ENCODE data around the gene RBBP7. TPM values are rescaled to one million over a fixed set of nuclear protein-coding genes. Genes with fewer than 3 reads are reported as not detected.
A peak's percentile ranks its signal among the peaks of the same experiment; 100 is the strongest.

The RBBP7 gene
- total and polyA plus RNA-seq, 2 donors (not counting 3 experiments of a cell fraction or from before 2014, with no cell fraction given), result 81.5 to 130 TPM

GRCh38 chrX:16843208-16843909 is 26.8 kb downstream of the RBBP7 start:
- peak; percentile 15 for TF ChIP-seq GATA2 (IDR thresholded peaks at IDR 0.05; ENCODE audit: insufficient read depth, insufficient read length, low read depth, low read length)
- no peak for TF ChIP-seq MYC (IDR thresholded peaks at IDR 0.05; ENCODE audit: low read depth, low read length)
- TF ChIP-seq EZH2 (IDR thresholded peaks at IDR 0.05; ENCODE audit: borderline replicate concordance, low read depth, low read length, severe bottlenecking), result no peak
- TF ChIP-seq MAX (IDR thresholded peaks at IDR 0.05; ENCODE audit: insufficient read depth, insufficient read length), result no peak
- no peak for TF ChIP-seq FOS (IDR thresholded peaks at IDR 0.05; ENCODE audit: borderline replicate concordance, insufficient read depth, low read length)
- TF ChIP-seq POLR2AphosphoS5 (IDR thresholded peaks at IDR 0.05; ENCODE audit: insufficient read depth, low read depth, low read length), result no peak
- no peak overlapping the region for H3K4me3 ChIP-seq (replicated peaks in 1 of 3; ENCODE audit: insufficient read depth in 1 of 3, low read depth in 1 of 3, low read length in 3 of 3)
- DNase-seq (ENCODE audit: low read depth, low spot score) (no peak), FAIRE-seq (peak; percentile 44)
- peaks cover 11% of the 10 kb centered on the region for H3K4me1 ChIP-seq (ENCODE audit: control insufficient read depth, extremely low read depth, insufficient read depth, low read length)
- intact Hi-C loops (cut with micrococcal nuclease) (no loop called here), dilution Hi-C loops (cut with MboI; ENCODE audit: extremely low pct_ligation_motif_present, low sequenced_read_pairs) (no loop called here)
- H3K9me3 ChIP-seq (replicated peaks; ENCODE audit: control insufficient read depth, insufficient read depth, low read length), result no peaks in the 10 kb centered on the region
- H3K9ac ChIP-seq (replicated peaks; ENCODE audit: extremely low read depth, insufficient read depth, low read length), result no peak overlapping the region
- BruUV-seq (replicated peaks), result no TSS peak
- ChIA-PET CTCF (no interaction called here), POLR2A (no interaction called here)
- H3K36me3 ChIP-seq (ENCODE audit: control insufficient read depth in 2 of 2, extremely low read depth in 1 of 2, insufficient read depth in 2 of 2, low read length in 2 of 2), result peaks cover 2 to 8% of the 10 kb centered on the region in 2 experiments
- no peaks in the 10 kb centered on the region for H4K20me1 ChIP-seq (replicated peaks; ENCODE audit: control insufficient read depth, extremely low read depth, insufficient read depth, low read length)
- H3K4me2 ChIP-seq (ENCODE audit: insufficient read depth, low read length), result no peak overlapping the region
- no peak overlapping the region for H3K27ac ChIP-seq (ENCODE audit: insufficient read depth, low read depth, low read length)
- H3K79me2 ChIP-seq (ENCODE audit: control insufficient read depth, insufficient read depth, low read length), result no peaks in the 10 kb centered on the region
- H3K27me3 ChIP-seq (ENCODE audit: control insufficient read depth in 2 of 2, insufficient read depth in 2 of 2, low read length in 2 of 2), result no peaks in the 10 kb centered on the region
- no peaks in the 10 kb centered on the region for H3K9me1 ChIP-seq (replicated peaks; ENCODE audit: control insufficient read depth, extremely low read depth, insufficient read depth, low read length)
- H2AFZ ChIP-seq (ENCODE audit: low read depth, low read length), result no peak overlapping the region

DNA sequence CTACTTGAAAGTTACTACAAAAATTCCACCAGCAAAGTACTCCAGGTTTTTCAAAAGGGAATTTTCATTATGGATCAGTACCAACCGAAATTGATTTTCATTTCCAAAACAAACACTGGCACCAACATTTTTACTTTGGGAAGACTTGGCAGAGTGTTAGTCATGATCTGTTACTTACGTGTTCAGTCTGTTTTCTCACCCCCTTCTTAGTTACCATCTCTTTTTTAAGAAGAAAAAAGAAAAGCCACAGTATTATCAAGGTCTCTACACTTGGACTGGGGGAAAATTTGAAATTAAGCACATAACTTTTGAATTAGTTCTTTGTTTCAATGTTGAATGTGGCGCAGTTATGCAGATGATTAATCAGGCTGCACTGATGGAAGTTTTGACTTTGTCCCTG is 27.5 kb downstream of the RBBP7 start:
- no peaks in the 10 kb centered on the region for H3K79me2 ChIP-seq (ENCODE audit: control insufficient read depth, insufficient read depth, low read length)
- H3K4me3 ChIP-seq (replicated peaks in 1 of 3; ENCODE audit: insufficient read depth in 1 of 3, low read depth in 1 of 3, low read length in 3 of 3), result no peak overlapping the region
- BruUV-seq (replicated peaks), result no TSS peak
- no peak for TF ChIP-seq GATA2 (IDR thresholded peaks at IDR 0.05; ENCODE audit: insufficient read depth, insufficient read length, low read depth, low read length)
- no peak for TF ChIP-seq POLR2A (IDR thresholded peaks at IDR 0.05; ENCODE audit: low read depth, low read length)
- TF ChIP-seq MYC (IDR thresholded peaks at IDR 0.05; ENCODE audit: low read depth, low read length), result no peak
- TF ChIP-seq MAX (IDR thresholded peaks at IDR 0.05; ENCODE audit: insufficient read depth, insufficient read length), result no peak
- no peak for TF ChIP-seq EZH2 (IDR thresholded peaks at IDR 0.05; ENCODE audit: borderline replicate concordance, low read depth, low read length, severe bottlenecking)
- TF ChIP-seq, protein P1, sequence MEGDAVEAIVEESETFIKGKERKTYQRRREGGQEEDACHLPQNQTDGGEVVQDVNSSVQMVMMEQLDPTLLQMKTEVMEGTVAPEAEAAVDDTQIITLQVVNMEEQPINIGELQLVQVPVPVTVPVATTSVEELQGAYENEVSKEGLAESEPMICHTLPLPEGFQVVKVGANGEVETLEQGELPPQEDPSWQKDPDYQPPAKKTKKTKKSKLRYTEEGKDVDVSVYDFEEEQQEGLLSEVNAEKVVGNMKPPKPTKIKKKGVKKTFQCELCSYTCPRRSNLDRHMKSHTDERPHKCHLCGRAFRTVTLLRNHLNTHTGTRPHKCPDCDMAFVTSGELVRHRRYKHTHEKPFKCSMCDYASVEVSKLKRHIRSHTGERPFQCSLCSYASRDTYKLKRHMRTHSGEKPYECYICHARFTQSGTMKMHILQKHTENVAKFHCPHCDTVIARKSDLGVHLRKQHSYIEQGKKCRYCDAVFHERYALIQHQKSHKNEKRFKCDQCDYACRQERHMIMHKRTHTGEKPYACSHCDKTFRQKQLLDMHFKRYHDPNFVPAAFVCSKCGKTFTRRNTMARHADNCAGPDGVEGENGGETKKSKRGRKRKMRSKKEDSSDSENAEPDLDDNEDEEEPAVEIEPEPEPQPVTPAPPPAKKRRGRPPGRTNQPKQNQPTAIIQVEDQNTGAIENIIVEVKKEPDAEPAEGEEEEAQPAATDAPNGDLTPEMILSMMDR (IDR thresholded peaks at IDR 0.05; ENCODE audit: extremely low read depth in 1 of 2, insufficient read depth in 1 of 2, low read depth in 1 of 2, low read length in 2 of 2), result no peak
- TF ChIP-seq JUN (IDR thresholded peaks at IDR 0.05; ENCODE audit: borderline replicate concordance, insufficient read depth, insufficient read length, low read depth), result no peak
- no peak for TF ChIP-seq POLR2AphosphoS5 (IDR thresholded peaks at IDR 0.05; ENCODE audit: insufficient read depth, low read depth, low read length)
- no peak for TF ChIP-seq FOS (IDR thresholded peaks at IDR 0.05; ENCODE audit: borderline replicate concordance, insufficient read depth, low read length)
- H3K4me2 ChIP-seq (ENCODE audit: insufficient read depth, low read length), result no peak overlapping the region
- dilution Hi-C loops (cut with MboI; ENCODE audit: extremely low pct_ligation_motif_present, low sequenced_read_pairs), result no loop called here
- H3K27ac ChIP-seq (ENCODE audit: insufficient read depth, low read depth, low read length), result no peak overlapping the region
- no peak overlapping the region for H3K9ac ChIP-seq (replicated peaks; ENCODE audit: extremely low read depth, insufficient read depth, low read length)
- ChIA-PET POLR2A (no interaction called here), CTCF (no interaction called here)
- no peaks in the 10 kb centered on the region for H3K27me3 ChIP-seq (ENCODE audit: control insufficient read depth in 2 of 2, insufficient read depth in 2 of 2, low read length in 2 of 2)
- H4K20me1 ChIP-seq (replicated peaks; ENCODE audit: control insufficient read depth, extremely low read depth, insufficient read depth, low read length), result no peaks in the 10 kb centered on the region
- H2AFZ ChIP-seq (ENCODE audit: low read depth, low read length), result no peak overlapping the region
- no peaks in the 10 kb centered on the region for H3K9me1 ChIP-seq (replicated peaks; ENCODE audit: control insufficient read depth, extremely low read depth, insufficient read depth, low read length)
- FAIRE-seq, result no peak
- peaks cover 16% of the 10 kb centered on the region for H3K4me1 ChIP-seq (ENCODE audit: control insufficient read depth, extremely low read depth, insufficient read depth, low read length)
- H3K36me3 ChIP-seq (ENCODE audit: control insufficient read depth in 2 of 2, extremely low read depth in 1 of 2, insufficient read depth in 2 of 2, low read length in 2 of 2), result peaks cover 2 to 8% of the 10 kb centered on the region in 2 experiments
- DNase-seq (ENCODE audit: low read depth, low spot score), result no peak
- intact Hi-C loops (cut with micrococcal nuclease), result no loop called here
- no peaks in the 10 kb centered on the region for H3K9me3 ChIP-seq (replicated peaks; ENCODE audit: control insufficient read depth, insufficient read depth, low read length)

Measured in endothelial cell of umbilical vein (primary cell).